Smooth muscle cell (in vitro differentiated cells): ENCODE measurements around the gene RBM11. TPM values are rescaled to one million over a fixed set of nuclear protein-coding genes. Genes with fewer than 3 reads are reported as not detected.

Source experiments
- DNase-seq: peaks from one replicate; lab custom pipeline; 2025; ENCODE audit not compliant: unreplicated experiment; lab: John Stamatoyannopoulos, UW
- H2AFZ ChIP-seq: fragments of 200-600 bp; sonication (generic); 2 replicates; pipeline ENCODE4 v1.6.0; 2016; ENCODE audit warnings: antibody characterized with exemption, low read depth, mild to moderate bottlenecking
- H3F3A ChIP-seq: fragments of 200-600 bp; sonication (generic); 2 replicates; pipeline ENCODE4 v1.6.0; 2017; ENCODE audit warnings: antibody characterized with exemption, low read depth
- H3K27ac ChIP-seq: fragments of 200-600 bp; sonication (generic); 2 replicates; pipeline ENCODE4 v1.5.1; 2016; ENCODE audit warnings: low read depth, mild to moderate bottlenecking
- H3K27me3 ChIP-seq: fragments of 200-600 bp; sonication (generic); 2 replicates; pipeline ENCODE4 v1.6.1; 2016; ENCODE audit warnings: low read depth, mild to moderate bottlenecking
- H3K36me3 ChIP-seq: fragments of 200-600 bp; sonication (generic); 2 replicates; pipeline ENCODE4 v1.5.1; 2016; ENCODE audit warnings: low read depth
- H3K4me1 ChIP-seq: fragments of 200-600 bp; sonication (generic); 2 replicates; pipeline ENCODE4 v1.5.1; 2016; ENCODE audit warnings: low read depth
- H3K4me2 ChIP-seq: fragments of 200-600 bp; sonication (generic); 2 replicates; pipeline ENCODE4 v1.6.0; 2016; ENCODE audit warnings: mild to moderate bottlenecking
- H3K4me3 ChIP-seq: fragments of 200-600 bp; sonication (generic); 2 replicates; pipeline ENCODE4 v1.5.1; 2016; ENCODE audit warnings: mild to moderate bottlenecking
- H3K79me2 ChIP-seq: fragments of 200-600 bp; sonication (generic); 2 replicates; pipeline ENCODE4 v1.6.0; 2016; ENCODE audit warnings: low read depth, mild to moderate bottlenecking
- H3K9ac ChIP-seq: fragments of 200-600 bp; sonication (generic); 2 replicates; pipeline ENCODE4 v1.6.0; 2016; ENCODE audit warnings: low read depth
- H3K9me3 ChIP-seq: fragments of 200-600 bp; sonication (generic); replicated peaks from 2 replicates; pipeline ENCODE4 v1.5.1; 2016; ENCODE audit warnings: low read depth
- H4K20me1 ChIP-seq: fragments of 200-600 bp; sonication (generic); 2 replicates; pipeline ENCODE4 v1.6.0; 2016; ENCODE audit warnings: low read depth
- CTCF ChIP-seq: fragments of 200-600 bp; sonication (generic); IDR thresholded peaks from 2 replicates; pipeline ENCODE4 v1.5.1; 2017; ENCODE audit warnings: borderline replicate concordance, mild to moderate bottlenecking, antibody characterized with exemption; ENCODE audit not compliant: insufficient read depth, poor library complexity, severe bottlenecking
- WGBS: methylation state at CpG from one replicate; pipeline ENCODE4 v1.1.7; 2016; ENCODE audit warnings: low lambda C conversion rate; 5-methylcytosine and 5-hydroxymethylcytosine counted together
- polyA plus RNA-seq: library from polyadenylated mRNA; unstranded; fragments of >200 nt; fragmentation: Nextera tagmentation; extraction: Ambion mirVana; gene quantifications from 2 replicates; pipeline ENCODE4 v1.2.1, GENCODE V29; 2016
- total RNA-seq: library from RNA; depleted of rRNA; stranded (reverse); fragments of >200 nt; gene quantifications from 2 replicates; pipeline ENCODE4 v1.2.3, GENCODE V29; 2014

Gene RBM11
- total and polyA plus RNA-seq, 2 experiments from 2014 or later: 1.00 to 1.9 TPM

- Histone ChIP-seq H3K27ac (no peak overlapping the region), H3K4me1 (no peaks in the 10 kb centered on the region), H2AFZ (no peak overlapping the region), H3K9ac (no peak overlapping the region), H3K36me3 (no peaks in the 10 kb centered on the region), H3K4me2 (no peak overlapping the region), H4K20me1 (no peaks in the 10 kb centered on the region), H3F3A (no peaks in the 10 kb centered on the region), H3K27me3 (peaks cover 22% of the 10 kb centered on the region), H3K4me3 (no peak overlapping the region), H3K79me2 (no peaks in the 10 kb centered on the region), H3K9me3 (no peaks in the 10 kb centered on the region)
- 81% methylated on average over 3 of the region's 3 CpGs for WGBS
- TF ChIP-seq CTCF: no peak
- DNase-seq: no peak
Observed at GRCh38 chr21:14271053-14271452, 55.1 kb downstream of the RBM11 start.

GRCh38 chr21:14271641-14272040 is 55.7 kb downstream of the RBM11 start:
- 76% methylated on average over 6 of the region's 6 CpGs for WGBS

GRCh38 chr21:14273736-14274538 is 58.0 kb downstream of the RBM11 start:
- Histone ChIP-seq H3K4me2 (peak overlapping the region; percentile 56), H3K9me3 (no peaks in the 10 kb centered on the region), H2AFZ (no peak overlapping the region), H3K79me2 (no peaks in the 10 kb centered on the region), H4K20me1 (no peaks in the 10 kb centered on the region), H3K27me3 (peaks cover 22% of the 10 kb centered on the region), H3F3A (no peaks in the 10 kb centered on the region), H3K9ac (no peak overlapping the region), H3K27ac (no peak overlapping the region), H3K4me3 (no peak overlapping the region), H3K4me1 (no peaks in the 10 kb centered on the region), H3K36me3 (no peaks in the 10 kb centered on the region)
- TF ChIP-seq CTCF: no peak
- WGBS: 30% methylated on average over 39 of the region's 39 CpGs
- DNase-seq: no peak

More at GRCh38 chr21:14271641-14272040, 55.7 kb downstream of the RBM11 start:
- no peak for DNase-seq
- H2AFZ ChIP-seq: no peak overlapping the region
- TF ChIP-seq CTCF: no peak
- H3K4me1 ChIP-seq: no peaks in the 10 kb centered on the region
- no peak overlapping the region for H3K4me3 ChIP-seq
- no peak overlapping the region for H3K4me2 ChIP-seq
- no peaks in the 10 kb centered on the region for H4K20me1 ChIP-seq
- H3F3A ChIP-seq: no peaks in the 10 kb centered on the region
- no peak overlapping the region for H3K27ac ChIP-seq
- H3K79me2 ChIP-seq: no peaks in the 10 kb centered on the region
- H3K9ac ChIP-seq: no peak overlapping the region
- H3K36me3 ChIP-seq: no peaks in the 10 kb centered on the region
- peaks cover 22% of the 10 kb centered on the region for H3K27me3 ChIP-seq
- no peaks in the 10 kb centered on the region for H3K9me3 ChIP-seq

GRCh38 chr21:14275702-14276205 is 59.8 kb downstream of the RBM11 start:
- no peak overlapping the region for H3K9ac ChIP-seq
- no peak for TF ChIP-seq CTCF
- no peaks in the 10 kb centered on the region for H3K9me3 ChIP-seq
- no peak overlapping the region for H3K4me2 ChIP-seq
- no peaks in the 10 kb centered on the region for H3K36me3 ChIP-seq
- H3K79me2 ChIP-seq: no peaks in the 10 kb centered on the region
- H3K27me3 ChIP-seq: peaks cover 35% of the 10 kb centered on the region
- H4K20me1 ChIP-seq: no peaks in the 10 kb centered on the region
- H2AFZ ChIP-seq: no peak overlapping the region
- WGBS: 88% methylated on average over 4 of the region's 4 CpGs
- no peaks in the 10 kb centered on the region for H3F3A ChIP-seq
- H3K4me3 ChIP-seq: no peak overlapping the region
- DNase-seq: no peak
- no peaks in the 10 kb centered on the region for H3K4me1 ChIP-seq
- H3K27ac ChIP-seq: no peak overlapping the region
